ENCODE data around the gene NFIA. TPM values are rescaled to one million over a fixed set of nuclear protein-coding genes. Genes with fewer than 3 reads are reported as not detected.

Gene NFIA
- total RNA-seq, 2 experiments from 2014 or later = 4.2 to 5.7 TPM

DNA sequence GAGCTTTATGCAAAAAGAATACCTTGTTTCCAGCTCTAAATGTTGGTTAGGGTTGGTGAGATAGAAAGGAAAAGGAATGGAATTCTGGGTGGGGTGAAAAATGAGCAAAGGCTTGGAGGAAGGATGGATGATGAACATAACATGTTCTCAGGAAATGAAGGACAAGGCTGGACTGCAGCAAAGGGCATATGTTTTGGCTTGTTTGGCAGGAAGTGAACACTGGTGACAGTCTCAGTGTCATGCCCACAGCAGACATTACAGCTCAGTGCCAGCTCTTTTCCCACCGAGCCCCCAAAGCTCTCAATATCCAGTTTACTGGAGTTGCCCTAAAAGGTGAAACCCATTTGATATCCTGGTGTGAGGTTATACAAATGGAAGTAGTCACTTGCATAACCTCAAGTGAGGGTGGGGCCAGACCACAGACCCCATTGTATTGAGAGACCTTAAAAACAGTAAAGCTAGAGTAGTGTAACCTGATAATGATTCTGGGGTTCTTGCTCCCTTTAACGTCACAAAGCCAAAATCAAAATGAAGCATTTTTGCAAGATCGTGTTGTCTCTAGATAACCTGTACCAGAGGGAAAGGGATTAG, 270.6 kb downstream of the NFIA start:
- DNase-seq = no peak
- ATAC-seq (ENCODE audit: low read depth) = no peak
- Mint-ChIP-seq H3K27me3 (no peaks in the 10 kb centered on the region), H3K36me3 (no peaks in the 10 kb centered on the region), H3K27ac (no peak overlapping the region), H3K4me3 (no peak overlapping the region), H3K9me3 (no peaks in the 10 kb centered on the region), H3K4me1 (no peaks in the 10 kb centered on the region)
- POLR2A ChIA-PET = no interaction called here

GRCh38 chr1:61353797-61354406, 271.5 kb downstream of the NFIA start:
- POLR2A ChIA-PET = no interaction called here
- no peaks in the 10 kb centered on the region for H3K27me3 Mint-ChIP-seq
- no peaks in the 10 kb centered on the region for H3K9me3 Mint-ChIP-seq
- H3K4me1 Mint-ChIP-seq = no peaks in the 10 kb centered on the region
- no peak overlapping the region for H3K27ac Mint-ChIP-seq
- no peak for DNase-seq
- no peaks in the 10 kb centered on the region for H3K36me3 Mint-ChIP-seq
- ATAC-seq (ENCODE audit: low read depth) = no peak
- H3K4me3 Mint-ChIP-seq = no peak overlapping the region

GRCh38 chr1:61356016-61356415, 273.7 kb downstream of the NFIA start:
- no peak overlapping the region for H3K27ac Mint-ChIP-seq
- no peak overlapping the region for H3K4me3 Mint-ChIP-seq
- no peaks in the 10 kb centered on the region for H3K36me3 Mint-ChIP-seq
- no peak for DNase-seq
- no peaks in the 10 kb centered on the region for H3K27me3 Mint-ChIP-seq
- POLR2A ChIA-PET = no interaction called here
- no peaks in the 10 kb centered on the region for H3K4me1 Mint-ChIP-seq
- no peaks in the 10 kb centered on the region for H3K9me3 Mint-ChIP-seq
- no peak for ATAC-seq (ENCODE audit: low read depth)

- ATAC-seq (ENCODE audit: low read depth) = no peak
- Mint-ChIP-seq H3K27me3 (no peaks in the 10 kb centered on the region), H3K4me1 (no peaks in the 10 kb centered on the region), H3K4me3 (no peak overlapping the region), H3K9me3 (no peaks in the 10 kb centered on the region), H3K27ac (no peak overlapping the region), H3K36me3 (no peaks in the 10 kb centered on the region)
- no peak for DNase-seq
- POLR2A ChIA-PET = no interaction called here
Measured at GRCh38 chr1:61356995-61357394, 274.6 kb downstream of the NFIA start.

- H3K27me3 Mint-ChIP-seq = no peaks in the 10 kb centered on the region
- no peaks in the 10 kb centered on the region for H3K36me3 Mint-ChIP-seq
- H3K27ac Mint-ChIP-seq = no peak overlapping the region
- no peak overlapping the region for H3K4me3 Mint-ChIP-seq
- no peak for DNase-seq
- ATAC-seq (ENCODE audit: low read depth) = no peak
- no peaks in the 10 kb centered on the region for H3K9me3 Mint-ChIP-seq
- POLR2A ChIA-PET = no interaction called here
- no peaks in the 10 kb centered on the region for H3K4me1 Mint-ChIP-seq
Measured at GRCh38 chr1:61357539-61357938, 275.2 kb downstream of the NFIA start.

DNA sequence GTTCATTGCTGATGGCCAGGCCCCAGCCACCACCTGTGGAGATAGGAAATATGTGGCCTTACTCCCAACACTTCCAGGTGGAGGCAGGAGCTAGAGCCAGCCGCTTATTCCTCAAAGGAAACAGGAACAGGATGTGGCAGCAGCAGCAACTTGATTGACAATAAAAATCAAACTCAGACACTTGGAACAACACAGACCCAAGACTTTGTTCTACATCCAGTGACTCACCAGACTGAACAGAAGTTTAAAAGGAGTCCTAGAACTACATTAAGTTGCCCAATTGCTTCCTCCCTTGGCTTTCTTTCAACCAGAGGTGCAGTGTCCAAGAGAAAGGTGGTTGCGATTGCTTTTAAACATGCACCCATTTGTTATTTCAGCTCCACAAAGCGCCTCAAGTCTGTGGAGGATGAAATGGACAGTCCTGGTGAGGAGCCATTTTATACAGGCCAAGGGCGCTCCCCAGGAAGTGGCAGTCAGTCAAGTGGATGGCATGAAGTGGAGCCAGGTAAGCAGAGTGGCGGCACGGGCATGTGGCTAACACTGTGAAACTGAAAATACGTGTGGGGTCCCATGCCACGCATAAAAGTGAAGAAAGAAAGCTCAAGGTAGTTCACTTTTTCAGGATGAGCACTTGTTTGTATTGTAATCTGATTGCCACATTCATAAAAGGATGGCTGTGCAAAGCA, 276.6 kb downstream of the NFIA start:
- Mint-ChIP-seq H3K36me3 (no peaks in the 10 kb centered on the region), H3K9me3 (no peaks in the 10 kb centered on the region), H3K27me3 (no peaks in the 10 kb centered on the region), H3K27ac (no peak overlapping the region), H3K4me1 (no peaks in the 10 kb centered on the region), H3K4me3 (no peak overlapping the region)
- POLR2A ChIA-PET = no interaction called here
- ATAC-seq (ENCODE audit: low read depth) (no peak), DNase-seq (no peak)

- ATAC-seq (ENCODE audit: low read depth) = no peak
- no peaks in the 10 kb centered on the region for H3K4me1 Mint-ChIP-seq
- H3K36me3 Mint-ChIP-seq = no peaks in the 10 kb centered on the region
- no peaks in the 10 kb centered on the region for H3K27me3 Mint-ChIP-seq
- POLR2A ChIA-PET = no interaction called here
- no peak overlapping the region for H3K4me3 Mint-ChIP-seq
- no peaks in the 10 kb centered on the region for H3K9me3 Mint-ChIP-seq
- no peak overlapping the region for H3K27ac Mint-ChIP-seq
- DNase-seq = no peak
Measured at GRCh38 chr1:61361931-61362330, 279.6 kb downstream of the NFIA start.

DNA sequence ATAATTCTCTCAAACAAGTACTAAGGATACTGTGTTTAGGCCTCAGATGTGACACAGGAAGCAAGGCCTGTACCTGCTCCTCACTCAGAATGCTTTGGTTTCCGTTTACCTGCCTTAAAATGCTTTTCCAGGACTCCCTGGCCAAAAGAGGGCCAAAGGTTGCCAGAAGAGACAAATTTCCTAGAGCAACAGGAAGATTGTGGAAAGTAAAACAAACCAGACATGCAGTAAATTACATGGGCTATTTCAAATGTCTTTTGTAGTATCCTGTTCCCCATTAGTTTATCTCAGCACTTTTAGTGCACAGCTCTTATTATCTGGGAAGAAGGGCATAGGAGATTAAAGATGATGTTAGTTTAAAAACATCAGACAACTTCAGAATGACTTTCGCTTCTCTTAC, 280.0 kb downstream of the NFIA start:
- POLR2A ChIA-PET = no interaction called here
- no peak for ATAC-seq (ENCODE audit: low read depth)
- no peaks in the 10 kb centered on the region for H3K9me3 Mint-ChIP-seq
- H3K4me3 Mint-ChIP-seq = no peak overlapping the region
- H3K4me1 Mint-ChIP-seq = no peaks in the 10 kb centered on the region
- no peaks in the 10 kb centered on the region for H3K27me3 Mint-ChIP-seq
- no peaks in the 10 kb centered on the region for H3K36me3 Mint-ChIP-seq
- H3K27ac Mint-ChIP-seq = no peak overlapping the region
- DNase-seq = no peak

- Mint-ChIP-seq H3K27ac (no peak overlapping the region), H3K9me3 (no peaks in the 10 kb centered on the region), H3K4me3 (no peak overlapping the region), H3K4me1 (no peaks in the 10 kb centered on the region), H3K27me3 (no peaks in the 10 kb centered on the region), H3K36me3 (no peaks in the 10 kb centered on the region)
- POLR2A ChIA-PET = no interaction called here
- no peak for ATAC-seq (ENCODE audit: low read depth)
- no peak for DNase-seq
Measured at GRCh38 chr1:61368366-61368765, 286.0 kb downstream of the NFIA start.

GRCh38 chr1:61368876-61369275, 286.5 kb downstream of the NFIA start:
- POLR2A ChIA-PET = no interaction called here
- H3K4me1 Mint-ChIP-seq = no peaks in the 10 kb centered on the region
- no peaks in the 10 kb centered on the region for H3K27me3 Mint-ChIP-seq
- no peak overlapping the region for H3K4me3 Mint-ChIP-seq
- no peak overlapping the region for H3K27ac Mint-ChIP-seq
- ATAC-seq (ENCODE audit: low read depth) (no peak), DNase-seq (no peak)
- H3K36me3 Mint-ChIP-seq = no peaks in the 10 kb centered on the region
- no peaks in the 10 kb centered on the region for H3K9me3 Mint-ChIP-seq

- no peak for ATAC-seq (ENCODE audit: low read depth)
- Mint-ChIP-seq H3K4me3 (no peak overlapping the region), H3K27ac (no peak overlapping the region), H3K27me3 (no peaks in the 10 kb centered on the region), H3K4me1 (no peaks in the 10 kb centered on the region), H3K9me3 (no peaks in the 10 kb centered on the region), H3K36me3 (no peaks in the 10 kb centered on the region)
- DNase-seq = no peak
- POLR2A ChIA-PET = no interaction called here
Measured at GRCh38 chr1:61370177-61370912, 288.0 kb downstream of the NFIA start.

DNA sequence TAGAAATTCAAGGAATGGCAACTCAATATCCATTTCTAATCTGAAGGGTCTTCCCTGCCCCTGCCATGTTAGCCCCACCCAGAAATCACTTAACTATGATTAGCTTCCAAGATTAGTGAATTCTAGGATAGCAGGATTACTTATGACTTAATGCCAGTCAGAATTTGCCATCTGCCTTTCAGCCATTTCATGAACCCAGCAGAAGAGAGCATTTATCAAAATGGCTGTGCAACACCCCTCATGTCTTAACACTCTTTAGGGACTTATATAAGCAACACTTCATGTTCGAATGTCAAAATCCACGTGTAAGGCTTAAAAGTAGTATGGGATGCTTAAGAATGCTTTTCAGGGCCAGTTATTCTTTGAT, 288.5 kb downstream of the NFIA start:
- Mint-ChIP-seq H3K4me1 (no peaks in the 10 kb centered on the region), H3K9me3 (no peaks in the 10 kb centered on the region), H3K4me3 (no peak overlapping the region), H3K27ac (no peak overlapping the region), H3K27me3 (no peaks in the 10 kb centered on the region), H3K36me3 (no peaks in the 10 kb centered on the region)
- DNase-seq = no peak
- POLR2A ChIA-PET = no interaction called here
- ATAC-seq (ENCODE audit: low read depth) = no peak

- no peak overlapping the region for H3K4me3 Mint-ChIP-seq
- no peak overlapping the region for H3K27ac Mint-ChIP-seq
- no peaks in the 10 kb centered on the region for H3K27me3 Mint-ChIP-seq
- H3K4me1 Mint-ChIP-seq = no peaks in the 10 kb centered on the region
- POLR2A ChIA-PET = no interaction called here
- H3K36me3 Mint-ChIP-seq = no peaks in the 10 kb centered on the region
- ATAC-seq (ENCODE audit: low read depth) (no peak), DNase-seq (no peak)
- H3K9me3 Mint-ChIP-seq = no peaks in the 10 kb centered on the region
Measured at GRCh38 chr1:61372944-61373343, 290.6 kb downstream of the NFIA start.

DNA sequence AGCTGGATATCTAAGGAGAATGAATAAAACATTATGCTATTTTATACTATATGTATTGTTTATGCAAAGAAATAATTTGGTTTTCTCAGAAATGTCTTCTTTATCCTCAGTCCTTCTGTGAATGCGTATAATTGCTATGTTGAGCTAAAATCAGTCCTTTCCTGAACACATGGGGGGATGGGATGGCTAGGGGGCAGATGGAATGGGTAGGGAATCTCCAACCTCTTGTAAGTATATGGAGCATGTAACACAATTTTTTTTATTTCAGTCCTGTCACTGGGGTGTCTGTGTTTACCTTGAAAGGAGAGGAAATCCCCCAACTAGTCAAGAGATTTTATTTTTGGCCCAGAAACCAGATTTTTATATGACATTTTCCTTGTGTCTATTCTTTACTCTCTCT, 291.8 kb downstream of the NFIA start:
- ATAC-seq (ENCODE audit: low read depth) = no peak
- DNase-seq = no peak
- POLR2A ChIA-PET = no interaction called here
- Mint-ChIP-seq H3K27me3 (no peaks in the 10 kb centered on the region), H3K27ac (no peak overlapping the region), H3K9me3 (no peaks in the 10 kb centered on the region), H3K36me3 (no peaks in the 10 kb centered on the region), H3K4me3 (no peak overlapping the region), H3K4me1 (no peaks in the 10 kb centered on the region)
